ENCODE measurements around the gene RASAL3. TPM values are rescaled to one million over a fixed set of nuclear protein-coding genes. Genes with fewer than 3 reads are reported as not detected.

RASAL3 gene
- total RNA-seq, 1 donor from 2014 or later: 0.05 TPM

GRCh38 chr19:15421136-15421695, 43.1 kb downstream of the RASAL3 start:
- Mint-ChIP-seq H3K27ac (ENCODE audit: unreplicated experiment) (no peak overlapping the region), H3K4me3 (ENCODE audit: unreplicated experiment) (no peak overlapping the region), H3K9me3 (ENCODE audit: low read depth) (no peaks in the 10 kb centered on the region), H3K36me3 (ENCODE audit: low read depth) (peaks cover 18% of the 10 kb centered on the region), H3K27me3 (ENCODE audit: low read depth) (no peaks in the 10 kb centered on the region), H3K4me1 (ENCODE audit: low read depth) (peaks cover 25% of the 10 kb centered on the region)
- TF ChIP-seq CTCF (IDR thresholded peaks at IDR 0.05): no peak
- no peak for DNase-seq (ENCODE audit: low spot score)

- peak; percentile 48 for TF ChIP-seq CTCF (IDR thresholded peaks at IDR 0.05)
- Mint-ChIP-seq H3K36me3 (ENCODE audit: low read depth) (peaks cover 16% of the 10 kb centered on the region), H3K4me3 (ENCODE audit: unreplicated experiment) (peak overlapping the region; percentile 87), H3K27me3 (ENCODE audit: low read depth) (no peaks in the 10 kb centered on the region), H3K9me3 (ENCODE audit: low read depth) (no peaks in the 10 kb centered on the region), H3K27ac (ENCODE audit: unreplicated experiment) (peak overlapping the region; percentile 88), H3K4me1 (ENCODE audit: low read depth) (peaks cover 36% of the 10 kb centered on the region)
- no peak for DNase-seq (ENCODE audit: low spot score)
Measured at GRCh38 chr19:15419413-15420025, 44.8 kb downstream of the RASAL3 start.

GRCh38 chr19:15418579-15419412, 45.5 kb downstream of the RASAL3 start, which contains the start of gene AKAP8L:
Gene AKAP8L, minus strand, starts transcription at chr19:15418988. Its CDS starts 65 bp downstream, at chr19:15418923.
- Mint-ChIP-seq H3K4me3 (ENCODE audit: unreplicated experiment) (peak within 1 kb of the TSS; percentile 87), H3K36me3 (ENCODE audit: low read depth) (peaks cover 15% of the 10 kb centered on the region), H3K4me1 (ENCODE audit: low read depth) (peaks cover 37% of the 10 kb centered on the region), H3K27ac (ENCODE audit: unreplicated experiment) (peak within 1 kb of the TSS; percentile 99), H3K27me3 (ENCODE audit: low read depth) (no peaks in the 10 kb centered on the region), H3K9me3 (ENCODE audit: low read depth) (no peaks in the 10 kb centered on the region)
- TF ChIP-seq CTCF (IDR thresholded peaks at IDR 0.05): peak; percentile 81
- DNase-seq (ENCODE audit: low spot score): peak; percentile 98

- Mint-ChIP-seq H3K27me3 (ENCODE audit: low read depth) (no peaks in the 10 kb centered on the region), H3K36me3 (ENCODE audit: low read depth) (peaks cover 10% of the 10 kb centered on the region), H3K4me1 (ENCODE audit: low read depth) (peaks cover 42% of the 10 kb centered on the region), H3K27ac (ENCODE audit: unreplicated experiment) (peak overlapping the region; percentile 99), H3K4me3 (ENCODE audit: unreplicated experiment) (peak overlapping the region; percentile 87), H3K9me3 (ENCODE audit: low read depth) (no peaks in the 10 kb centered on the region)
- TF ChIP-seq CTCF (IDR thresholded peaks at IDR 0.05): peak; percentile 17
- DNase-seq (ENCODE audit: low spot score): no peak
Measured at GRCh38 chr19:15418231-15418578, 46.1 kb downstream of the RASAL3 start.

GRCh38 chr19:15417699-15418098, 46.6 kb downstream of the RASAL3 start:
- Mint-ChIP-seq H3K36me3 (ENCODE audit: low read depth) (peaks cover 7% of the 10 kb centered on the region), H3K9me3 (ENCODE audit: low read depth) (no peaks in the 10 kb centered on the region), H3K4me1 (ENCODE audit: low read depth) (peaks cover 47% of the 10 kb centered on the region), H3K4me3 (ENCODE audit: unreplicated experiment) (peak overlapping the region; percentile 87), H3K27me3 (ENCODE audit: low read depth) (no peaks in the 10 kb centered on the region), H3K27ac (ENCODE audit: unreplicated experiment) (peak overlapping the region; percentile 99)
- no peak for DNase-seq (ENCODE audit: low spot score)
- TF ChIP-seq CTCF (IDR thresholded peaks at IDR 0.05): no peak
